Tibial nerve (tissue), 3 donors: ENCODE results near the gene MTMR3.

Experiments
- POLR2A ChIP-seq, 2 donors: fragments of 450-650 bp; IDR thresholded peaks; one replicate each; pipeline ENCODE4 v1.6.1; 2017; ENCODE audit warnings: antibody characterized with exemption in 2 of 2, mild to moderate bottlenecking in 2 of 2, moderate library complexity in 2 of 2
- TF ChIP-seq, protein P1 (sequence below), 5 experiments: fragments of 200-600 bp in 3 of 5; fragments of 450-650 bp in 2 of 5; sonication (generic) in 3 of 5; IDR thresholded peaks; one replicate each; pipeline ENCODE4 v1.5.1; 2016 to 2019; ENCODE audit warnings: antibody characterized with exemption in 5 of 5, mild to moderate bottlenecking in 3 of 5, moderate library complexity in 2 of 5

- TF ChIP-seq POLR2A (IDR thresholded peaks at IDR 0.05): no peak
- TF ChIP-seq, protein P1, sequence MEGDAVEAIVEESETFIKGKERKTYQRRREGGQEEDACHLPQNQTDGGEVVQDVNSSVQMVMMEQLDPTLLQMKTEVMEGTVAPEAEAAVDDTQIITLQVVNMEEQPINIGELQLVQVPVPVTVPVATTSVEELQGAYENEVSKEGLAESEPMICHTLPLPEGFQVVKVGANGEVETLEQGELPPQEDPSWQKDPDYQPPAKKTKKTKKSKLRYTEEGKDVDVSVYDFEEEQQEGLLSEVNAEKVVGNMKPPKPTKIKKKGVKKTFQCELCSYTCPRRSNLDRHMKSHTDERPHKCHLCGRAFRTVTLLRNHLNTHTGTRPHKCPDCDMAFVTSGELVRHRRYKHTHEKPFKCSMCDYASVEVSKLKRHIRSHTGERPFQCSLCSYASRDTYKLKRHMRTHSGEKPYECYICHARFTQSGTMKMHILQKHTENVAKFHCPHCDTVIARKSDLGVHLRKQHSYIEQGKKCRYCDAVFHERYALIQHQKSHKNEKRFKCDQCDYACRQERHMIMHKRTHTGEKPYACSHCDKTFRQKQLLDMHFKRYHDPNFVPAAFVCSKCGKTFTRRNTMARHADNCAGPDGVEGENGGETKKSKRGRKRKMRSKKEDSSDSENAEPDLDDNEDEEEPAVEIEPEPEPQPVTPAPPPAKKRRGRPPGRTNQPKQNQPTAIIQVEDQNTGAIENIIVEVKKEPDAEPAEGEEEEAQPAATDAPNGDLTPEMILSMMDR (IDR thresholded peaks at IDR 0.05): no peak
Observed at GRCh38 chr22:30077279-30077880, 194.4 kb downstream of the MTMR3 start.
